H1 (cell line): ENCODE data around the gene SLC24A3.

ENCODE experiments used
- EP300 ChIP-seq, 2 experiments: IDR thresholded peaks; 1 replicate in 1 of 2; 2 replicates in 1 of 2; pipeline ENCODE4 v1.6.1; 2011 to 2012; ENCODE audit warnings: low read depth in 2 of 2, low read length in 2 of 2, mild to moderate bottlenecking in 2 of 2, borderline replicate concordance in 1 of 2, inconsistent platforms in 1 of 2, moderate library complexity in 1 of 2
- EZH2 ChIP-seq: fragments of 200-600 bp; sonication (generic); IDR thresholded peaks from 2 replicates; pipeline ENCODE4 v1.7.1; 2012; ENCODE audit warnings: low read depth, mild to moderate bottlenecking, moderate library complexity, low read length, inconsistent platforms; ENCODE audit not compliant: severe bottlenecking

DNA sequence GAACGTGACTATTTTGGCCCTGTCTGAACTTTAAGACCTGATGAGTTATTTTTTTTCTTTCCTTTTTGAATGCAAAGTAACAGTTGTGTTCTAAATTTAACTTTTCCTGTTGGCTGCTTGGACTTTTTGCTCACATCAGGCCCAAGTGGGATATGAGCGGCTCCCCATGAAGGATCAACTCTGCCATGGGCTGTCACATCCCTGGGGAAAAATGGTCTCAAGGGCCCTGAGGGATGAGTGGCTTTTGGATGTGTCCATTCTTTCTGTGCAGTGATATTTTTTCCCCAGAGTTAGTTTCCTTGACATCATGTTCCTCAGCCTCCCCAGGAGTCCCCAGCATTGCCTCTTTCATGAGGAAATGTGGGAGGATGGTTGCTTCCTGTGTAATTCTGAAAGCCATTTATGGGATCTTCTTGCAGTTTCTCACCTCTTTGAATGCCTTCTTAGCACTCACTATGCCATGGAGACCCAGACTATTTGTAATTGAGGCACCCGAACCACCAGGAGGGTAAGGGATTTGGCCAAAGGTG is 92.5 kb downstream of the SLC24A3 start:
- TF ChIP-seq EP300 (IDR thresholded peaks at IDR 0.05; ENCODE audit: borderline replicate concordance in 1 of 2, low read depth in 2 of 2, low read length in 2 of 2), result no peak
- TF ChIP-seq EZH2, result no peak
